Activated T-cell treated with anti-CD3 and anti-CD28 coated beads, Interleukin-2, amount 50 U/mL, for 24 hours (primary cell): ENCODE results near the gene CDK6.
A peak's percentile ranks its signal among the peaks of the same experiment; 100 is the strongest.
"Not testable (repeated sequence)": the region's sequence is repeated elsewhere in the genome, so short reads cannot be mapped to it uniquely, and the experiment has no call there.

Experiments
- DNase-seq: peaks from one replicate; pipeline ENCODE4 v3.0.0-alpha.2; 2020
- H3K27ac Mint-ChIP-seq: 2 replicates; pipeline ENCODE4 v1.8.0; 2020; ENCODE audit warnings: mild to moderate bottlenecking, mixed read lengths
- H3K27me3 Mint-ChIP-seq: 2 replicates; pipeline ENCODE4 v1.8.0; 2020; ENCODE audit warnings: mixed read lengths
- H3K36me3 Mint-ChIP-seq: 2 replicates; pipeline ENCODE4 v1.8.0; 2020; ENCODE audit warnings: low read depth, mixed read lengths
- H3K4me1 Mint-ChIP-seq: 2 replicates; pipeline ENCODE4 v1.8.0; 2020; ENCODE audit warnings: low read depth, mixed read lengths
- H3K4me3 Mint-ChIP-seq: 2 replicates; pipeline ENCODE4 v1.8.0; 2020; ENCODE audit warnings: mild to moderate bottlenecking, moderate library complexity, mixed read lengths
- H3K9me3 Mint-ChIP-seq: 2 replicates; pipeline ENCODE4 v1.8.0; 2020; ENCODE audit warnings: mixed read lengths

The CDK6 gene

GRCh38 chr7:92613214-92613613, 223.2 kb downstream of the CDK6 start:
- DNase-seq = no peak
- H3K4me1 Mint-ChIP-seq = peaks cover 34% of the 10 kb centered on the region
- H3K9me3 Mint-ChIP-seq = no peaks in the 10 kb centered on the region
- peak overlapping the region; percentile 84 for H3K27ac Mint-ChIP-seq
- peaks cover 88% of the 10 kb centered on the region for H3K36me3 Mint-ChIP-seq
- H3K4me3 Mint-ChIP-seq = no peak overlapping the region
- H3K27me3 Mint-ChIP-seq = no peaks in the 10 kb centered on the region

GRCh38 chr7:92612501-92612900, 223.9 kb downstream of the CDK6 start:
- Mint-ChIP-seq H3K4me3 (no peak overlapping the region), H3K9me3 (no peaks in the 10 kb centered on the region)
- DNase-seq = no peak

GRCh38 chr7:92611735-92612134, 224.6 kb downstream of the CDK6 start:
- no peaks in the 10 kb centered on the region for H3K27me3 Mint-ChIP-seq
- H3K36me3 Mint-ChIP-seq = peaks cover 77% of the 10 kb centered on the region
- H3K4me3 Mint-ChIP-seq = no peak overlapping the region
- peak overlapping the region; percentile 84 for H3K27ac Mint-ChIP-seq
- peaks cover 34% of the 10 kb centered on the region for H3K4me1 Mint-ChIP-seq
- no peaks in the 10 kb centered on the region for H3K9me3 Mint-ChIP-seq
- DNase-seq = no peak

More at GRCh38 chr7:92612501-92612900, 223.9 kb downstream of the CDK6 start:
- Mint-ChIP-seq H3K27ac (peak overlapping the region; percentile 84), H3K27me3 (no peaks in the 10 kb centered on the region), H3K4me1 (peaks cover 34% of the 10 kb centered on the region), H3K36me3 (peaks cover 84% of the 10 kb centered on the region)

GRCh38 chr7:92609921-92610518, 226.4 kb downstream of the CDK6 start:
- peaks cover 74% of the 10 kb centered on the region for H3K36me3 Mint-ChIP-seq

GRCh38 chr7:92608380-92609322, 227.7 kb downstream of the CDK6 start:
- DNase-seq = no peak
- peaks cover 65% of the 10 kb centered on the region for H3K36me3 Mint-ChIP-seq
- H3K9me3 Mint-ChIP-seq = no peaks in the 10 kb centered on the region
- no peak overlapping the region for H3K4me3 Mint-ChIP-seq
- no peaks in the 10 kb centered on the region for H3K27me3 Mint-ChIP-seq
- H3K27ac Mint-ChIP-seq = no peak overlapping the region
- peaks cover 30% of the 10 kb centered on the region for H3K4me1 Mint-ChIP-seq

More at GRCh38 chr7:92609921-92610518, 226.4 kb downstream of the CDK6 start:
- DNase-seq = no peak
- Mint-ChIP-seq H3K4me1 (peaks cover 34% of the 10 kb centered on the region), H3K4me3 (no peak overlapping the region), H3K27me3 (no peaks in the 10 kb centered on the region), H3K27ac (peak overlapping the region; percentile 68), H3K9me3 (no peaks in the 10 kb centered on the region)

GRCh38 chr7:92606985-92607384, 229.4 kb downstream of the CDK6 start:
- Mint-ChIP-seq H3K27me3 (no peaks in the 10 kb centered on the region), H3K9me3 (no peaks in the 10 kb centered on the region), H3K27ac (no peak overlapping the region), H3K36me3 (peaks cover 48% of the 10 kb centered on the region), H3K4me3 (no peak overlapping the region), H3K4me1 (peaks cover 13% of the 10 kb centered on the region)
- DNase-seq = no peak

GRCh38 chr7:92604517-92604916, 231.9 kb downstream of the CDK6 start:
- H3K27me3 Mint-ChIP-seq, DNase-seq, H3K4me3 Mint-ChIP-seq, H3K9me3 Mint-ChIP-seq, H3K4me1 Mint-ChIP-seq: not testable (repeated sequence)
- H3K27ac Mint-ChIP-seq = peak overlapping the region; percentile 40
- peaks cover 30% of the 10 kb centered on the region for H3K36me3 Mint-ChIP-seq

- Mint-ChIP-seq H3K36me3 (peaks cover 21% of the 10 kb centered on the region), H3K27ac (peak overlapping the region; percentile 67), H3K4me3 (no peak overlapping the region), H3K4me1 (no peaks in the 10 kb centered on the region), H3K9me3 (no peaks in the 10 kb centered on the region), H3K27me3 (no peaks in the 10 kb centered on the region)
- DNase-seq = no peak
These were observed 233.3 kb downstream of the CDK6 start for GRCh38 chr7:92603089-92603445.

GRCh38 chr7:92602352-92603088, 233.9 kb downstream of the CDK6 start:
- Mint-ChIP-seq H3K27me3 (no peaks in the 10 kb centered on the region), H3K27ac (peak overlapping the region; percentile 67), H3K4me1 (no peaks in the 10 kb centered on the region), H3K36me3 (peaks cover 19% of the 10 kb centered on the region), H3K4me3 (no peak overlapping the region), H3K9me3 (no peaks in the 10 kb centered on the region)
- no peak for DNase-seq

- H3K9me3 Mint-ChIP-seq = no peaks in the 10 kb centered on the region
- H3K4me3 Mint-ChIP-seq = no peak overlapping the region
- no peaks in the 10 kb centered on the region for H3K27me3 Mint-ChIP-seq
- DNase-seq = no peak
- no peaks in the 10 kb centered on the region for H3K36me3 Mint-ChIP-seq
- peaks cover 8% of the 10 kb centered on the region for H3K4me1 Mint-ChIP-seq
- no peak overlapping the region for H3K27ac Mint-ChIP-seq
These were observed 237.9 kb downstream of the CDK6 start for GRCh38 chr7:92598310-92598981.

GRCh38 chr7:92595281-92595680, 241.1 kb downstream of the CDK6 start:
- Mint-ChIP-seq H3K9me3 (no peaks in the 10 kb centered on the region), H3K4me3 (no peak overlapping the region), H3K27me3 (no peaks in the 10 kb centered on the region), H3K4me1 (peaks cover 13% of the 10 kb centered on the region), H3K27ac (no peak overlapping the region), H3K36me3 (no peaks in the 10 kb centered on the region)
- DNase-seq = no peak

- no peak overlapping the region for H3K4me3 Mint-ChIP-seq
- H3K4me1 Mint-ChIP-seq = peaks cover 13% of the 10 kb centered on the region
- DNase-seq = no peak
- peaks cover 4% of the 10 kb centered on the region for H3K36me3 Mint-ChIP-seq
- H3K27ac Mint-ChIP-seq = no peak overlapping the region
- H3K9me3 Mint-ChIP-seq = no peaks in the 10 kb centered on the region
- no peaks in the 10 kb centered on the region for H3K27me3 Mint-ChIP-seq
These were observed 241.6 kb downstream of the CDK6 start for GRCh38 chr7:92594746-92595145.

- peak overlapping the region; percentile 18 for H3K27ac Mint-ChIP-seq
These were observed 245.6 kb downstream of the CDK6 start for GRCh38 chr7:92590711-92591310.

GRCh38 chr7:92589056-92589455, 247.3 kb downstream of the CDK6 start:
- no peak for DNase-seq
- peaks cover 55% of the 10 kb centered on the region for H3K36me3 Mint-ChIP-seq
- peaks cover 53% of the 10 kb centered on the region for H3K4me1 Mint-ChIP-seq
- H3K9me3 Mint-ChIP-seq = peaks cover 4% of the 10 kb centered on the region
- H3K27ac Mint-ChIP-seq = peak overlapping the region; percentile 99
- H3K27me3 Mint-ChIP-seq = no peaks in the 10 kb centered on the region
- H3K4me3 Mint-ChIP-seq = peak overlapping the region; percentile 96

More at GRCh38 chr7:92590711-92591310, 245.6 kb downstream of the CDK6 start:
- Mint-ChIP-seq H3K4me3 (peak overlapping the region; percentile 96), H3K4me1 (peaks cover 47% of the 10 kb centered on the region), H3K27me3 (no peaks in the 10 kb centered on the region), H3K9me3 (no peaks in the 10 kb centered on the region), H3K36me3 (peaks cover 41% of the 10 kb centered on the region)
- DNase-seq = no peak
